Erythroblast (primary cell): Measurements from ENCODE around the gene GRK6.

ENCODE experiments used
- GATA1 ChIP-seq: IDR thresholded peaks from 2 replicates; pipeline ENCODE4 v1.6.1; 2011; ENCODE audit warnings: low read depth, mild to moderate bottlenecking, control low read depth, low read length, moderate library complexity
- POLR2A ChIP-seq: IDR thresholded peaks from 2 replicates; pipeline ENCODE4 v1.6.1; 2011; ENCODE audit warnings: mild to moderate bottlenecking, low read length

GRCh38 chr5:177465044-177465443 is 38.6 kb downstream of the GRK6 start:
- TF ChIP-seq POLR2A (no peak), GATA1 (no peak)
